ENCODE results near the gene PFN3.

DNA sequence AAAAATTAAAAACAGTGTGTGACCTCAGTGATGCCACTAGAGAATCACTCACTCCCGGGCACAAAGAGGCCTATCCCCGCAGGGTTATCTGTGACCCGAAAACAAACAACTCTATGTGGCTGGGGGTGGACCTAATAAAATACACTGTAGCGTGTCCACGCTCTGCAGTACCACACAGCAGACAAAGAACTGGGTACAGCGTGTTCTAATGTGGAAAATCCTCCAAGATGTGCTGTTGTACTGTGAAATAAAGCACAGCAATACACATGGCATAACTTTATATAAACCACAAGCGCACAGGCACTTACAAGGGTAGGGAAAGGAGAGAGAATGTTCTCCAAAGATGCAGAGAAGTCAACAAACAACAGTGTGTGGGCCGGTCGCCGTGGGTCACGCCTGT, 24.4 kb downstream of the PFN3 start:
- TF ChIP-seq, protein P1, sequence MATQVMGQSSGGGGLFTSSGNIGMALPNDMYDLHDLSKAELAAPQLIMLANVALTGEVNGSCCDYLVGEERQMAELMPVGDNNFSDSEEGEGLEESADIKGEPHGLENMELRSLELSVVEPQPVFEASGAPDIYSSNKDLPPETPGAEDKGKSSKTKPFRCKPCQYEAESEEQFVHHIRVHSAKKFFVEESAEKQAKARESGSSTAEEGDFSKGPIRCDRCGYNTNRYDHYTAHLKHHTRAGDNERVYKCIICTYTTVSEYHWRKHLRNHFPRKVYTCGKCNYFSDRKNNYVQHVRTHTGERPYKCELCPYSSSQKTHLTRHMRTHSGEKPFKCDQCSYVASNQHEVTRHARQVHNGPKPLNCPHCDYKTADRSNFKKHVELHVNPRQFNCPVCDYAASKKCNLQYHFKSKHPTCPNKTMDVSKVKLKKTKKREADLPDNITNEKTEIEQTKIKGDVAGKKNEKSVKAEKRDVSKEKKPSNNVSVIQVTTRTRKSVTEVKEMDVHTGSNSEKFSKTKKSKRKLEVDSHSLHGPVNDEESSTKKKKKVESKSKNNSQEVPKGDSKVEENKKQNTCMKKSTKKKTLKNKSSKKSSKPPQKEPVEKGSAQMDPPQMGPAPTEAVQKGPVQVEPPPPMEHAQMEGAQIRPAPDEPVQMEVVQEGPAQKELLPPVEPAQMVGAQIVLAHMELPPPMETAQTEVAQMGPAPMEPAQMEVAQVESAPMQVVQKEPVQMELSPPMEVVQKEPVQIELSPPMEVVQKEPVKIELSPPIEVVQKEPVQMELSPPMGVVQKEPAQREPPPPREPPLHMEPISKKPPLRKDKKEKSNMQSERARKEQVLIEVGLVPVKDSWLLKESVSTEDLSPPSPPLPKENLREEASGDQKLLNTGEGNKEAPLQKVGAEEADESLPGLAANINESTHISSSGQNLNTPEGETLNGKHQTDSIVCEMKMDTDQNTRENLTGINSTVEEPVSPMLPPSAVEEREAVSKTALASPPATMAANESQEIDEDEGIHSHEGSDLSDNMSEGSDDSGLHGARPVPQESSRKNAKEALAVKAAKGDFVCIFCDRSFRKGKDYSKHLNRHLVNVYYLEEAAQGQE (IDR thresholded peaks at IDR 0.05; ENCODE audit: insufficient read depth in 1 of 2, low read depth in 2 of 2, low read length in 2 of 2): no peak
- TF ChIP-seq FOXP2 (optimal IDR thresholded peaks at IDR 0.05; ENCODE audit: borderline replicate concordance, extremely low read depth, extremely low read length, insufficient read depth) (no peak), POLR2AphosphoS5 (IDR thresholded peaks at IDR 0.05; ENCODE audit: low read depth, low read length) (no peak)
